Kidney (tissue), 14 donors: ENCODE results near the gene PRKD2. TPM values are rescaled to one million over a fixed set of nuclear protein-coding genes. Genes with fewer than 3 reads are reported as not detected.
A peak's percentile ranks its signal among the peaks of the same experiment; 100 is the strongest.

Experiments used
- DNase-seq, 5 donors: peaks; one replicate each; pipeline ENCODE4 v3.0.0-alpha.2; 2013 to 2020
- FAIRE-seq: peaks from 2 replicates; lab custom pipeline; 2012; peaks lifted over from hg19 to GRCh38; lab: Jason Lieb, UNC
- H3K27ac ChIP-seq, 2 donors: one replicate each; pipeline ENCODE4 v1.7.0; 2013; ENCODE audit warnings: low read depth in 2 of 2, low read length in 2 of 2, inconsistent platforms in 1 of 2
- H3K27me3 ChIP-seq: one replicate; pipeline ENCODE4 v1.7.1; 2013; ENCODE audit warnings: low read length, inconsistent platforms; ENCODE audit not compliant: control insufficient read depth, insufficient read depth
- H3K36me3 ChIP-seq, 3 donors: one replicate each; pipeline versions ENCODE4 v1.7.0 to v1.7.1; 2013; ENCODE audit warnings: low read length in 3 of 3, control low read depth in 1 of 3, inconsistent platforms in 1 of 3; ENCODE audit not compliant: insufficient read depth in 3 of 3, control insufficient read depth in 2 of 3
- H3K4me1 ChIP-seq, 3 donors: one replicate each; pipeline versions ENCODE4 v1.7.0 to v1.7.1; 2013; ENCODE audit warnings: low read length in 3 of 3, inconsistent platforms in 1 of 3, low read depth in 1 of 3; ENCODE audit not compliant: control insufficient read depth in 2 of 3, insufficient read depth in 2 of 3
- H3K4me3 ChIP-seq, 3 donors: one replicate each; pipeline versions ENCODE4 v1.7.0 to v1.8.1; 2013; ENCODE audit warnings: low read length in 3 of 3, control low read depth in 1 of 3, inconsistent platforms in 1 of 3
- H3K9ac ChIP-seq, 3 donors: one replicate each; pipeline versions ENCODE4 v1.7.0 to v1.7.1; 2013; ENCODE audit warnings: low read length in 3 of 3, control low read depth in 1 of 3, inconsistent platforms in 1 of 3
- H3K9me3 ChIP-seq, 3 donors: one replicate each; pipeline versions ENCODE4 v1.7.0 to v1.7.1; 2013; ENCODE audit warnings: low read length in 3 of 3, control low read depth in 1 of 3, inconsistent platforms in 1 of 3; ENCODE audit not compliant: control insufficient read depth in 2 of 3, insufficient read depth in 1 of 3
- intact Hi-C: fragments of 100-400 bp; cut with DNase I; formaldehyde crosslinking; loops from one replicate; pipeline ENCODE4 v1.11.1; 2022
- polyA plus RNA-seq: library from polyadenylated mRNA; stranded (reverse); fragments of 350-450 nt; fragmentation: Illumina TruSeq; extraction: RNeasy Lipid Tissue Mini Kit (QIAGEN cat#74804); gene quantifications from one replicate; pipeline ENCODE4 v1.2.3, GENCODE V29; 2014; ENCODE audit warnings: low read depth, low replicate concordance; ENCODE audit not compliant: insufficient read depth
- total RNA-seq: library from RNA; stranded (reverse); fragmentation: NEBNext Ultra II Directional; extraction: Animal tissue kit (Norgen Biotek cat#: 25700); gene quantifications from one replicate; pipeline ENCODE4 v1.2.1, GENCODE V29; 2021
- TF ChIP-seq, protein P1 (sequence below): IDR thresholded peaks from 3 replicates; pipeline ENCODE4 v1.5.1; 2012; ENCODE audit warnings: mild to moderate bottlenecking, moderate library complexity, borderline replicate concordance; ENCODE audit not compliant: insufficient read depth; ENCODE audit errors: extremely low read depth
- donor health status: control.
- donor health status: control.
- donor health status: control.
- donor health status: control.
- donor health status: control.
- donor health status: DM: yes; HTN: yes; CAD: no.
- donor health status: Normal renal cell carcinoma (clear cell type).

PRKD2 gene
- total and polyA plus RNA-seq, 2 donors from 2014 or later = 26.7 to 69.8 TPM

- no peak for FAIRE-seq
- Histone ChIP-seq H3K4me1 (peaks cover 0 to 13% (median 0%) of the 10 kb centered on the region in 3 donors), H3K9me3 (no peaks in the 10 kb centered on the region), H3K9ac (no peak overlapping the region), H3K27ac (no peak overlapping the region), H3K27me3 (peaks cover 10% of the 10 kb centered on the region), H3K4me3 (no peak overlapping the region), H3K36me3 (no peaks in the 10 kb centered on the region)
- TF ChIP-seq, protein P1, sequence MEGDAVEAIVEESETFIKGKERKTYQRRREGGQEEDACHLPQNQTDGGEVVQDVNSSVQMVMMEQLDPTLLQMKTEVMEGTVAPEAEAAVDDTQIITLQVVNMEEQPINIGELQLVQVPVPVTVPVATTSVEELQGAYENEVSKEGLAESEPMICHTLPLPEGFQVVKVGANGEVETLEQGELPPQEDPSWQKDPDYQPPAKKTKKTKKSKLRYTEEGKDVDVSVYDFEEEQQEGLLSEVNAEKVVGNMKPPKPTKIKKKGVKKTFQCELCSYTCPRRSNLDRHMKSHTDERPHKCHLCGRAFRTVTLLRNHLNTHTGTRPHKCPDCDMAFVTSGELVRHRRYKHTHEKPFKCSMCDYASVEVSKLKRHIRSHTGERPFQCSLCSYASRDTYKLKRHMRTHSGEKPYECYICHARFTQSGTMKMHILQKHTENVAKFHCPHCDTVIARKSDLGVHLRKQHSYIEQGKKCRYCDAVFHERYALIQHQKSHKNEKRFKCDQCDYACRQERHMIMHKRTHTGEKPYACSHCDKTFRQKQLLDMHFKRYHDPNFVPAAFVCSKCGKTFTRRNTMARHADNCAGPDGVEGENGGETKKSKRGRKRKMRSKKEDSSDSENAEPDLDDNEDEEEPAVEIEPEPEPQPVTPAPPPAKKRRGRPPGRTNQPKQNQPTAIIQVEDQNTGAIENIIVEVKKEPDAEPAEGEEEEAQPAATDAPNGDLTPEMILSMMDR = no peak
- intact Hi-C loops = no loop called here
- DNase-seq = peak in 1 of 5 donors; percentile 31
Observed at GRCh38 chr19:46640656-46641055, 76.3 kb downstream of the PRKD2 start.

DNA sequence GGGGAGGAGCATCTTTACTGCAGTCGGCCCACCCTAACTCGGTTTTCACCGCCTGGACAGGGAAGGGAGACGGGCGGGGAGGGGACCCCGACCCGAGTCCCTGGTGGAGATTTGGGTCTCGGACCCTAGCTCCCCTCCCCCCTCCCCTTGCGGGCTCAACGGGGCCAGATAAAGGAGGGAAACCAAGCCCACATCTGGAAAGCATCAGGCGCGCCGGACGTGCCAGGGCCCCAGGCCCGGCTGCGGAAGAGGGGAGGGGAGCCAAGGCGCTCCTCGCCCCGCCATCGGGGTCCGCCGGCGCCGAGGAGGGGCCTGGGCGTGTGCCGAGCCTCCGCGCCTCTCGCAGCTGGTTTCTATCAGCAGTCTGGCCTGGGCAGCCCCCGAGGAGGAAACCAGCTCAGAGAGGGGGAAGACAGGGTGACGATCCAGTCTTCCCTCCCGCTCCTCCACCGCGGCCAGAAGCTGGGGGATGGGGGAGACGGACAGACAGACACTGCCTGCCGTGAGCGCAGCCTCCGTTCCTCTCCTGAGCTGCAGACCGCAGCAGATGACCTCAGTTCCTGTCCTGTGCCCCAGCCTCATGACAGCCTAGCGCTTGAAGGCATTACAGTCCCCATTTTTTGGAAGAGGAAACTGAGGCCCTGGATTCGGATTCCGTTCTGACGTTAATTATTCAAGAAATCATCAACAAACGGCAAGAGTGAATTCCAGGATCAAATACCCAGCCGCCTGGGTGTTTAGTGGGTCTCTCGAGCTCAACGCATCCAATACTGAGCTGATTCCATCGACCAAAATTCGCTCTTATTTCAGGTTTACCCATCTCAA is 77.3 kb downstream of the PRKD2 start:
- Histone ChIP-seq H3K4me3 (peak overlapping the region in 2 of 3 donors; percentile 25 to 45), H3K9ac (no peak overlapping the region)

DNA sequence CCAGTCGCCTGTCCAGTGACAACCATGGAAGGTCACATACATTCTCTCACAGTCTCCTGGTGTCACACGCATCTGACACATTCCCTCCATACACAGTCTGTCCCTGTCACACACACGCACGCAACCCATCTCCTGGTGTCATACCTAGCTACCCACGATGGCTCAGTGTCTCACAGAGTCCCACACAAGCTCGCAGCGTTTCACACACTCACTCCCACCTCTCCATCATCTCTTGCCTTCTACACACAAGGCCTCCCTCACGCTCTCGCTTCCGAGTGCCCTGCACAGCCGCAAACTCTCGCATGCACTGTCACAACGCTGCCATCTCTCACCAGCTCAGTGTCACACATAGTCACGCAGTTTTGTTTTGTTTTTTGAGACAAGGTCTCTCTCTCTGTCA is 79.7 kb downstream of the PRKD2 start:
- peaks cover 13% of the 10 kb centered on the region for H3K27me3 ChIP-seq
- no peak overlapping the region for H3K9ac ChIP-seq
- H3K4me3 ChIP-seq = no peak overlapping the region
- FAIRE-seq (no peak), DNase-seq (no peak)
- H3K9me3 ChIP-seq = no peaks in the 10 kb centered on the region
- no peak overlapping the region for H3K27ac ChIP-seq
- peaks cover 0 to 21% (median 5%) of the 10 kb centered on the region in 3 donors for H3K4me1 ChIP-seq
- no peaks in the 10 kb centered on the region for H3K36me3 ChIP-seq
- TF ChIP-seq, protein P1 = no peak
- intact Hi-C loops = no loop called here

More for the DNA sequence above, 77.3 kb downstream of the PRKD2 start:
- H3K4me1 ChIP-seq = peaks cover 0 to 13% (median 0%) of the 10 kb centered on the region in 3 donors
- H3K27ac ChIP-seq = peak overlapping the region; percentile 71 to 72
- FAIRE-seq (no peak), DNase-seq (peak; percentile 83 to 96 (median 92))
- H3K36me3 ChIP-seq = no peaks in the 10 kb centered on the region
- TF ChIP-seq, protein P1 = peak; percentile 1
- H3K9me3 ChIP-seq = no peaks in the 10 kb centered on the region
- H3K27me3 ChIP-seq = peaks cover 10% of the 10 kb centered on the region
- intact Hi-C loops = no loop called here
